SH-SY5Y (cell line): ENCODE data around the gene KCNIP3.

Source experiments
- GATA2 ChIP-seq: IDR thresholded peaks from 2 replicates; pipeline ENCODE4 v1.6.1; 2011; ENCODE audit warnings: mild to moderate bottlenecking, low read depth, low read length
- GATA3 ChIP-seq: IDR thresholded peaks from 2 replicates; pipeline ENCODE4 v1.6.1; 2011; ENCODE audit warnings: low read depth, mild to moderate bottlenecking, low read length, moderate library complexity

Gene KCNIP3

DNA sequence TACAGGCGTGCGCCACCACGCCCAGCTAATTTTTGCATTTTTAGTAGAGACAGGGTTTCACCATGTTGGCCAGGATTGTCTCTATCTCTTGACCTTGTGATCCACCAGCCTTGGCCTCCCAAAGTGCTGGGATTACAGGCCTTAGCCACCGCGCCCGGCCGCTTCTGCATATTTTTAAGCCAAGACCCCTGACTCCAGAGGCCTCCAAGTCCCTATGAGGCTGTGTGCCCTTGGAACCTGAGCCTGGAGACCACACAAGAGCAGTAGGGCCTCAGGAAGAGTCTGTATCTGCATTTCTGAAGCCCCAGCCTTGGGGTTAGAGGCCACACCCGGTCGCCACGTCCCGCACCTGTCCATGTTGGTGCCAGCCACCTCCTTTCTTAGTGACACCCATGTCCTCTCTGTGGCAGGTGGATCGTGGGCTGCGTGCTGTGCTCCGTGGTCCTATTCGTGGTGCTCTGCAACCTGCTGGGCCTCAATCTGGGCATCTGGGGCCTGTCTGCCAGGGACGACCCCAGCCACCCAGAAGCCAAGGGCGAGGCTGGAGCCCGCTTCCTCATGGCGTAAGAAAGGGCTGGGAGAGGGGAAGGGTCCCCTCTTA, 17.6 kb upstream of the KCNIP3 start:
- TF ChIP-seq GATA2: no peak
- TF ChIP-seq GATA3: no peak

DNA sequence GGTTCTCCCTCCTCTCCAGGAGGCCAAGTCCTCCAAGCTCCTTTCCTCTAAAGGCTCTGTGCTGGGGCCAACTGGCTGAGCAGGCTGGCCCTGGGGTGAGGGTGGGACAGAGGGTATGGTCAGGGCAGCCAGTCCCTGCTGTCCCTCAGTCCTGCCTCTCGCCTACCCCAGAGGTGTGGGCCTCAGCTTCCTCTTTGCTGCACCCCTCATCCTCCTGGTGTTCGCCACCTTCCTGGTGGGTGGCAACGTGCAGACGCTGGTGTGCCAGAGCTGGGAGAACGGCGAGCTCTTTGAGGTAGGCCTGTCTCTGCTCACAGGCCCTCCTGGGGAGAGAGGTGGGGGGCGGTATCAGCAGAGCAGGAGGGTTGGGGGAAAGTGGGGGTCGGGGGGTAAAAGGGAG, 16.1 kb upstream of the KCNIP3 start:
- TF ChIP-seq GATA3: no peak
- no peak for TF ChIP-seq GATA2

DNA sequence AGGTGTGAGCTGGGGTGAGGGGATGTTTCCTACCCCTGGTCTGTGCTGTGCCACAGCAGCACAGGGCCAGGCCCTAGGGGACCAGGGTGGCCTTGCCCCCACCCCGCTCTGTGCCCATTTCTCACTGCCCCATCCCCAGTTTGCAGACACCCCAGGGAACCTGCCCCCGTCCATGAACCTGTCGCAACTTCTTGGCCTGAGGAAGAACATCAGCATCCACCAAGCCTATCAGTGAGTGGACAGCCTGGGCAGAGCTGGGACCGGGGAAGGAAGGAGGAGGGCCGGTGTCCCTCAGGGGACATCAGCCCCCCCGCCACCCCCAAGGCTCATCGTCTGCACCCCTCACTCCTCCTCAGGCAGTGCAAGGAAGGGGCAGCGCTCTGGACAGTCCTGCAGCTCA, 15.4 kb upstream of the KCNIP3 start:
- TF ChIP-seq GATA2: no peak
- TF ChIP-seq GATA3: no peak

DNA sequence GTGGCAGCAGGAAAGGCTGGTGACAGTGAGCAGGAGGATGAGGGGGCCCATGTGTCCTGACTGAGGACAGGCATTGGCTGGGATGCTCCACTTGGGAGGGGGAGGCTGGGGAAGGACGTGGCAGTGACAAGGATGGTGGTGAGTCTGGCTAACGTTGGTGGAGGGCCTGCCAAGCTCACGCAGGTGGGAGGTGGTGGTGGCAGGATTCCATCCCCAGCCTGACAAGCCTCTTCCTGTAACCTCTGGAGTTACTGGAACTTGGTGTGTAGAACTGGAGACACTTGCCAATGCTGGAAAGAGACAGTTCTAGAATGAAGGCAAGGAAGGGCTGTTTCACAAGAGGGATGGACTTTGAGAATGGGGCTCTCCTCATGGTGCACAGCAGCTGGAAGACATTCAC, 14.7 kb upstream of the KCNIP3 start:
- no peak for TF ChIP-seq GATA3
- TF ChIP-seq GATA2: no peak

DNA sequence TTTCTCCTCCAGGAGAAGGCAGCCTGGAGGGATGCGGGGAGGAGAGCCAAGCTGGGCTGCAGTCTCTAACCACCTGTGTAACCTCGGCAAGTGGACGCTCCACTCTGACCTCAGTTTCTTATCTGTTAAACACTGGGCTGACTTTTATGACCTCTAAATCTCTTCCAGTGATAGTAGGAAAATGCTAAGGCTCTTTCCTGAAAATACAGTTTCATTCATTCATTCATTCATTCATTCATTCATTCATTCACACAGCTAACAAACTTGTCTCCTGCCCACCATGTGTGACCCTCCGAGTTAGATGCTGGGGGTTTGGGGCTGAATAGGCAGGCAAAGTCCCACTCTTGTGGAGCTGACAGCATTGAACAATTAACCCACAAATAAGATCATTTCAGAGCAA, 13.6 kb upstream of the KCNIP3 start:
- TF ChIP-seq GATA2 (no peak), GATA3 (no peak)

DNA sequence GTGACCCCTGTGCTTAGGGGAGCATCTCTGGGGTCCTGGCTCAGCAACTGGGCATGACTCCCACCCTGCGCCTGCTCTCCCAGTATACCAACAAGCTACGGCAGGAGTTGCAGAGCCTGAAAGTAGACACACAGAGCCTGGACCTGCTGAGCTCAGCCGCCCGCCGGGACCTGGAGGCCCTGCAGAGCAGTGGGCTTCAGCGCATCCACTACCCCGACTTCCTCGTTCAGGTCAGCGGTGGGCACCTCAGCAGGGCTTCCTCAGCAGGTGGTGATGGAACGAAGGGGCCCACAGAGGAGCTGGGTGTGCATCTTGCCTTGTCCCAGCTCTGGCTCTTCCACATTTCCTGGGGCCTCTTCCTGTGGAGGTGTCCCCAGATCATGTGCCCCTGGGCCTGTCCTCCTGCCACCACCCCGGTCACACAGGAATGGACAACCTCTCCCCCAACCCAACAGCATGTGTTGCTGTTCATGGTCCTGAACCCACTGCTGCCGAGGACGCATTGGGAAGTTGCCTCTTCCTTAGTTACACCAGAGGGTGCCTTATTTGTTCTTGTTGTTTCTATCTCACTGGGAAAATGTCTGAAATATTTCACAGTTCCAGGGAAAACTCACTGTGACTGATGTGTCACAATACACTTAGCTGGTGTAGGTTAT, 12.1 kb upstream of the KCNIP3 start:
- TF ChIP-seq GATA2 (no peak), GATA3 (no peak)

DNA sequence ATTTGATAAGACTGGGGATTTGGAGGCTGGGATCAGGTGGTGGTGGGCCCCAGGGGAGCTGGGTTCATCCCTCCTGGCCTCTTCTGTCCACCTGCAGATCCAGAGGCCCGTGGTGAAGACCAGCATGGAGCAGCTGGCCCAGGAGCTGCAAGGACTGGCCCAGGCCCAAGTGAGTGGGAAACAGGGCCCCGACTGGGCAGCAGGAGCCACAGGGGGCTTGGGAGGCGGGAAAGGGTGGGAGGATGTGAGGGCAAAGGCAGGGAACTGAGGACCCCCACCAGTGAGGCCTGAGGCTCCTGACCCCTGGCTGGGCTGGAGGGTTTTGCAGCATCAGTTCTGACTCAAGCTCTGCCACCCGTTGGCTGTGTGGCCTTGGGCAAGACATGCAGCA, 11.6 kb upstream of the KCNIP3 start:
- TF ChIP-seq GATA3: no peak
- no peak for TF ChIP-seq GATA2

DNA sequence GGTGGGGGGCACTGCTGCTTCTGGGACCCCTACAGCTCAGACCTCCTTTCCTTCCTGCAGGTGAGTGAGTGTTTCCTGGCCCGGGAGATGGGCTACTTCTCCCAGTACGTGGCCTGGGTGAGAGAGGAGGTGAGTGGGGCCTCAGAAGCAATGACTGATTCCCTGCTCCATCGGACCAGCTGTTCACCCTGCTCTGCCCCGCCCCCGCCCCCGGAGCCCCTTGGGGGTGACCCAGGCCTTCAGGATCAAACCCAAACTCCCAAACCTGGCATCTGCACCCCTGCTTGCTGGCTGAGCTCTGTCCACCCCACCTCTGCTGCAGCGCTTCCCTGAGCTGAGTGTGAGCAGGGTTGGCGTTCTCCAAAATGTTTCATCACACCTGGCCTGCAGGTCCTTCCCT, 9.8 kb upstream of the KCNIP3 start:
- TF ChIP-seq GATA2: no peak
- TF ChIP-seq GATA3: no peak

DNA sequence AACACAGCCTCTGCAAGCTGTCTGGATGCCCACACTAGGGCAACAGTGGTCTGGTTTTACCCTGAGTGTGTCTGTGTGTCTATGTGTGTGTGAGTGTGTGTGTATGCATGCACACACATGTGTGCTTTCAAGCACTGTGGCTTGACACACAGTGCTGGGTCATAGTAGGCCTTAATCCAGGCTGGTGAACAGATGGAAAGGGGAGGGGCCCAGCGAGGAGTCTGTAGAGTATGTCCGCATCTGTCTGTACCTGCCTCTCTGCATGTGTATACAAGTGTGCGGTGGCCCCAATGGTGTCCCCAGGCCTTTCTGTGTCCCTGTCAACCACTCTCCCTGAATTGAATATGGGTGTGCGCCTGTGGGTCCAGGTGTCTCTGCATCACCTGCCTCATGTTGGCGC, 9.3 kb upstream of the KCNIP3 start:
- TF ChIP-seq GATA2 (no peak), GATA3 (no peak)

DNA sequence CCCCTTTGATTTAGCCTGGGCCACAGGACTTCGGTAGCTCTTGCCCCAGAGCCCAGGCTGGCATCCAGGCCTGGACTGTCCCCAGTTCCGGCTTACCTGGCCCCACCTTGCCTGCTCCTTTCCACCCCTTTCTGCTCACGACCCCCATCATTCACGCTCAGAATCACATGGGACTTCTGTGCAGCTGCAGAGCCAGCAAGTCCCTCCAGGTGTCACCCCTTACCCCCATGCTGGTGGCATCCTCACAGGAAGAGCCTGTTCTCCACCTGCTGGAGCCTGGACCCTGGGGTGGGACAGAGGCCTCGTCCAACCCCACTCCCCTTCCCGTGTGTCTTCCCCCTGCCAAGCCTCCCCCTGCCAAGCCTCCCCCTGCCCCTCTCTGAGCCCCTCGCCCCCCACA, 7.9 kb upstream of the KCNIP3 start:
- TF ChIP-seq GATA2 (no peak), GATA3 (no peak)

DNA sequence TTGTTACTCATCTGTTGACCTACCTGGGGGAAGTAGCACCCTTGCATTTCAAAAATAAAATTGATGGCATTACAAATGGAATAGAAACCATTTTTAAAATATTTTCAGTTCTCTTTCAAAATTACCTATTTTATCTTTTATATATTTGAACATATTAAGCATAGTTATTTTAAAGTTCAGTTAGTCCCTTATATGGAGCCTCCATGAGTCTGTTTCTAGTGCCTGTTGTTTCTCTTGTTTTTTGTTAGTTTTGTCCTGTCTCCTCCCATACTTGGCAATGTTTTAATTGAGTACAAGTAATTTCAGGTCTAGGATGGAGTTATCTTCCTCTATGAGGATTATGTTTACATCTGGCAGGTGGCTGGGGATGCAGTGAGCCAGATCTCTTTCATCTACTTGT, 5.9 kb upstream of the KCNIP3 start:
- TF ChIP-seq GATA2: no peak
- TF ChIP-seq GATA3: no peak

DNA sequence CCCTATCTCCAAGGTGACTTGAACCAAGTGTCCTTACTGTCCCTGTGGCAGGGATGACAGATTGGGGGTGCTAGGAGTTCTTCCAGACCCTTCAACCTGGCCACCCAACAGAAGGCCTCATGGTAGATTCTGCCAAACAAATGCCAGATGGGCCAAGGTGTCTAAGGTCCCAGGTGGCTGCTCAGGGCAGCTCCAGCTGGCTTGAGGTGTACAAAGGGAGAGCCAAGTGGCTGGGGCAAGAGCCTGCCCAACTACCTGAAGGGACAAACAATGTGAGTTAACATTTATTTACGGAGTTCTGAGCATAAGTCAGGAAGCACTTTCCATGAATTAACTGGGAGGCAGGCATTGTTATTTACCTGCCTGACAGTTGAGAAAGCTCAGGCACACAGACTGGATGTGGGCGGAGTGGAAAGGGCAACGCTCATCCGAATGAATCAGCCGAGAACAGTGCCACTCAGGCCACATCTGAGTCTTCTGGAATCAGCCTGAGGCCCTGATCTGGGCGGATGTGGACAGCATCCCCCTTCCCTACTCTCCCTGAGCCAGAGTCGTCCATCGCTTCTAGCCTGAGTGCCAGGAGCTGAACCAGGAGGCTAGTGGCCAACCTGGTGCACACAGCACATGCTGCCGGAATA, 4.4 kb upstream of the KCNIP3 start:
- no peak for TF ChIP-seq GATA2
- no peak for TF ChIP-seq GATA3

DNA sequence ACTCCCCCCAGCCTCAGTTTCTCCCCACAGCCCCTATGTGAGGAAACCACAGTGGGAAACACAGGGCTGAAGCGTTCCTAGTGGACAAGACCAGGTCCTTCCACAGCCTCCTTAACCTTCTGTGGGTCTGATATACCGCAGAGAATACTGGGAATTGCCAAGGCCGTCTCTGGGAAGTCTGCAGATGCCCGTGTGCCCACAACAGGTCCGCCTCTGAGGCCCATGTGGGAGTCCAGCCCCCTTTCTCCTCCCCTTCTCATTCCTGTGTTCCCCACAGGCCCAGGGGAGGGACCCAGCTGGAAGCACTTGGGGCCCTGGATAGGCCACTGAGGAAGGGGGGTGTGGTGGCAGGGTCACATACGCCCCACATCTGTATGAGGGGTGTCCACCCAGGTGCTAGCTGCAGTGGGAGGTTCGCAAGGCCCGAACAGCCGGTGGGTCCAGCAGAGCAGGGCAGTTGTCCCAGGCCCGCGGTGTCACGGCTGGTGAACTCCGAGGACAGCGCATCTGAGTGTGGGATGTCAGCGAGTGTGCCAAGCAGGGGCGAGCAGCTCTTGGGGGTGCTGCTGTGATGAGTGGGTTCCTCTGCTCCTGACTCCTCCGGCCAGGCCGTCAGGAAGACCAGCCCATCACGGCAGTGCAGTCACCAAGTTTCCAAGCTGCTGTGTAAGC, 2.4 kb upstream of the KCNIP3 start:
- no peak for TF ChIP-seq GATA3
- TF ChIP-seq GATA2: no peak

DNA sequence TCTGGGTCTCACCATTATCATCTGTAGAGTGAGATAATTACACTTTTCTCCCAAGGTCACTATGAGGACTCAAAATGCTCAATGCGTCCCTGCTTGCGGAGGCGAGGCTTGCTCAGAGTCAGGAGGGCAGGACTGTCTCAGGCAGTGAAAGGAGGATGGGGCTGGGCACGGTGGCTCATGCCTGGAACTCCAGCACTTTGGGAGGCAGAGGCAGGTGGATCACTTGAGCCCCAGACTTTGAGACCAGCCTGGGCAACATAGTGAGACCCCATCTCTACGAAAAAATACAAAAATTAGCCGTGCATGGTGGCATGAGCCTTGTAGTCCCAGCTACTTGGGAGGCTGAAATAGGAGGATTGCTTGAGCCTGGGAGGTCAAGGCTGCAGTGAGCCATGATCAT, 1.8 kb upstream of the KCNIP3 start:
- TF ChIP-seq GATA3: no peak
- TF ChIP-seq GATA2: no peak

DNA sequence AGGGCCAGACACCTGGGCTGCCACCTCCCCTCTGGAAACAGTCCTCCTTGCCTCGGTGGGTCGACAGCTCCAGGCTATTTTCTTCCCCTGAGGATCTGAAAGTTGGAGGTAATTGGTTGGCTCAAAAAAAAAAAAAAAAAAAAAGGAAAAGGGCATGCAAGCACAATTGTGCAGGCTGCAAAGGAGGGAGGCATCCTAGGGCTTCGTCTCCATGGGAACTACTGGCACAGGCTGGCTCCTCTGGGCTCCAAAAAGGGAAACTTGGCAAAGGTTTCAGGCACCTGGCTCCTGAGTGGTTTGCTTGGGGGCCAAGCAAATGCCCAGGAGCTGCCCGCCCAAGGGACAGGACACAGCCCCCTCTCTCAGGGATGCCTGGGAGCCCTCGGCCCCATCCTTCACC, 1.1 kb upstream of the KCNIP3 start:
- TF ChIP-seq GATA3 (no peak), GATA2 (no peak)
